HG03103 (cell line): ENCODE measurements around the gene PEAR1.

ENCODE experiments used
- ATAC-seq: cut with Tn5 transposase; IDR thresholded peaks from one replicate; pipeline ENCODE4 v1.9.1; 2021; ENCODE audit warnings: low read depth; ENCODE audit not compliant: unreplicated experiment

PEAR1 gene

DNA sequence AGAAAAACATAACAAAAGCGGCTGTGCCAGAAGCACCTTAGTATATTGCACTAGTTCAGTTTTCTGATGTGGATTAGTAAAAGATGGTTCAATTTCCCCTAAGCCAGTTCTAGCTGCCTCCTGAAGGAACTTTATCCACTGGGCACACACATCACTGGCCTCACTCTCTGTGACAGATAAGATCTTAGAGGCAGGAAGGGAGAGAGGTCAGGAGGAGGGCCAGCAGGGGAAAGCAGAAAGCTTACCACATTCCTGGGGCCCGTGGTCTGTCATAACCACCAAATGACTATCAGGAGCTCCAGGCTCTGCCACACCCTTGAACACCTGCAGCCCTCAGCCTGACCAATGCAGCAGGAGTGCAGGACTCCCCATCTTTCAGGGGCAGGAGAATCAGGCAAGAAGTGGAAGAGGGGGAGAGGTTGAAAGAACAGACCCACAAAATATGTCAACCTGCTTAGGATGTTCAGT is 64.8 kb downstream of the PEAR1 start:
- ATAC-seq, result no peak

- no peak for ATAC-seq
These were observed 65.9 kb downstream of the PEAR1 start for GRCh38 chr1:156959414-156959813.

- no peak for ATAC-seq
These were observed 66.4 kb downstream of the PEAR1 start for GRCh38 chr1:156959925-156960324.

- ATAC-seq, result no peak
These were observed 68.2 kb downstream of the PEAR1 start for GRCh38 chr1:156961709-156962108.

DNA sequence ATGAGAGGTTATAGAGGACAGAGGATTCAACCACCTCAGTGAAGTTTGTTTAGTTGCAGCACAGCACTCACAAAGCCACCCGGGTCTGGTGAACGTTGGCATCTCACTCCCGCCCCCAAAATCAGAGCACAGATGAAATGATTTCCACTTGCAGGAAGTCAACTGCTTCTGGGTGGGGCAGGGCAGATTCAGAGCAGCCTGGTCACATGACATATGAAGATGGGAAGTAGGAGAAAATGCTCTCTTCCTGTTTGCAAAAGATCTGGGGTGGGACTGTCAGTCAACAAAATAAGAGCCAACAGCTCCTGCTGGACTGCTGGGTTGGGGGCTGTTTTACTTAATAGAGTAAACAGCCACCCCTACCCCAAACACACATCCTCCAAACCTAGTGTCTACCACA is 70.1 kb downstream of the PEAR1 start:
- ATAC-seq, result no peak

GRCh38 chr1:156964441-156964840 is 70.9 kb downstream of the PEAR1 start:
- no peak for ATAC-seq
